Neural cell (in vitro differentiated cells): ENCODE measurements around the gene CACNA2D2. TPM values are rescaled to one million over a fixed set of nuclear protein-coding genes. Genes with fewer than 3 reads are reported as not detected.

Experiments
- H2AFZ ChIP-seq: fragments of 200-600, 300-800 bp; sonication (generic), shearing (Covaris generic); 2 replicates; pipeline ENCODE4 v1.6.0; 2014; ENCODE audit warnings: low read depth, mild to moderate bottlenecking, antibody characterized with exemption, low read length, moderate library complexity
- H3F3A ChIP-seq: fragments of 200-600 bp; shearing (Covaris generic); 2 replicates; pipeline ENCODE4 v1.6.1; 2016; ENCODE audit warnings: mild to moderate bottlenecking, moderate library complexity, mixed read lengths, antibody characterized with exemption, low read length; ENCODE audit not compliant: insufficient read depth, poor library complexity, severe bottlenecking
- H3K27ac ChIP-seq: fragments of 200-600, 300-800 bp; sonication (generic), shearing (Covaris generic); 2 replicates; pipeline ENCODE4 v1.5.1; 2014; ENCODE audit warnings: mild to moderate bottlenecking, low read length, moderate library complexity
- H3K27me3 ChIP-seq: fragments of 300-800, 200-600 bp; sonication (generic), shearing (Covaris generic); 2 replicates; pipeline ENCODE4 v1.6.0; 2014; ENCODE audit warnings: mild to moderate bottlenecking, low read depth, low read length, moderate library complexity; ENCODE audit not compliant: insufficient read depth
- H3K36me3 ChIP-seq: fragments of 300-800, 200-600 bp; sonication (generic), shearing (Covaris generic); 2 replicates; pipeline ENCODE4 v1.5.1; 2014; ENCODE audit warnings: mild to moderate bottlenecking, antibody characterized with exemption, low read length, moderate library complexity; ENCODE audit not compliant: insufficient read depth
- H3K4me2 ChIP-seq: fragments of 300-800, 200-600 bp; sonication (generic), shearing (Covaris generic); 2 replicates; pipeline ENCODE4 v1.6.0; 2014; ENCODE audit warnings: mild to moderate bottlenecking, low read length
- H3K4me3 ChIP-seq: fragments of 300-800, 200-600 bp; sonication (generic), shearing (Covaris generic); 2 replicates; pipeline ENCODE4 v1.5.1; 2014; ENCODE audit warnings: mild to moderate bottlenecking, low read length, moderate library complexity
- H3K79me2 ChIP-seq: fragments of 200-600 bp; shearing (Covaris generic); replicated peaks from 2 replicates; pipeline ENCODE4 v1.6.0; 2014; ENCODE audit warnings: mild to moderate bottlenecking, low read length, moderate library complexity; ENCODE audit not compliant: insufficient read depth
- H3K9ac ChIP-seq: fragments of 300-800, 200-600 bp; sonication (generic), shearing (Covaris generic); 2 replicates; pipeline ENCODE4 v1.6.1; 2016; ENCODE audit warnings: mild to moderate bottlenecking, low read length, mixed read lengths
- H3K9me2 ChIP-seq: fragments of 200-600 bp; shearing (Covaris generic); 2 replicates; pipeline ENCODE4 v1.6.1; 2016; ENCODE audit warnings: mild to moderate bottlenecking, low read length, mixed read lengths; ENCODE audit not compliant: insufficient read depth
- H3K9me3 ChIP-seq: fragments of 200-600, 300-800 bp; sonication (generic), shearing (Covaris generic); 2 replicates; pipeline ENCODE4 v1.6.1; 2016; ENCODE audit warnings: mild to moderate bottlenecking, mixed run types, low read length, moderate library complexity, mixed read lengths
- H4K20me1 ChIP-seq: fragments of 200-600 bp; shearing (Covaris generic); 2 replicates; pipeline ENCODE4 v1.6.1; 2016; ENCODE audit warnings: mild to moderate bottlenecking, mixed run types; ENCODE audit not compliant: insufficient read depth
- EP300 ChIP-seq: fragments of 450-650 bp; conservative IDR thresholded peaks from 2 replicates; pipeline ENCODE4 v1.6.1; 2014; ENCODE audit warnings: antibody characterized with exemption, mild to moderate bottlenecking, moderate library complexity; ENCODE audit not compliant: poor library complexity, severe bottlenecking
- EZH2 ChIP-seq: fragments of 200-600, 300-800 bp; shearing (Covaris generic), sonication (generic); IDR thresholded peaks from 2 replicates; pipeline ENCODE4 v1.6.1; 2014; ENCODE audit warnings: antibody characterized with exemption, low read length, borderline replicate concordance, mild to moderate bottlenecking; ENCODE audit not compliant: insufficient read depth, poor library complexity, severe bottlenecking
- MXI1 ChIP-seq: fragments of 450-650 bp; conservative IDR thresholded peaks from 2 replicates; pipeline ENCODE4 v1.6.1; 2014; ENCODE audit warnings: antibody characterized with exemption, mild to moderate bottlenecking; ENCODE audit not compliant: poor library complexity, severe bottlenecking
- POLR2AphosphoS5 ChIP-seq: IDR thresholded peaks from 2 replicates; pipeline ENCODE4 v1.6.1; 2012
- RAD21 ChIP-seq: fragments of 450-650 bp; conservative IDR thresholded peaks from 2 replicates; pipeline ENCODE4 v1.6.1; 2014; ENCODE audit warnings: antibody characterized with exemption, mild to moderate bottlenecking, moderate library complexity
- SMC3 ChIP-seq: fragments of 450-650 bp; conservative IDR thresholded peaks from 2 replicates; pipeline ENCODE4 v1.6.1; 2014; ENCODE audit warnings: antibody characterized with exemption, mild to moderate bottlenecking, moderate library complexity; ENCODE audit not compliant: poor library complexity
- TAF1 ChIP-seq: IDR thresholded peaks from 2 replicates; pipeline ENCODE4 v1.6.1; 2012; ENCODE audit warnings: low read depth
- polyA plus RNA-seq: library from polyadenylated mRNA; depleted of rRNA; stranded (reverse); fragments of >200 nt; gene quantifications from 2 replicates; pipeline ENCODE4 v1.2.3, GENCODE V29; 2014
- TF ChIP-seq, protein P1 (sequence below): fragments of 450-650 bp; IDR thresholded peaks from 2 replicates; pipeline ENCODE4 v1.5.1; 2014; ENCODE audit warnings: antibody characterized with exemption, mild to moderate bottlenecking, moderate library complexity; ENCODE audit not compliant: poor library complexity, severe bottlenecking
- TF ChIP-seq, protein P2 (sequence below): IDR thresholded peaks from 2 replicates; pipeline ENCODE4 v1.6.1; 2012; ENCODE audit warnings: borderline replicate concordance

The CACNA2D2 gene
- polyA plus RNA-seq, 1 donor from 2014 or later = 7.8 TPM

DNA sequence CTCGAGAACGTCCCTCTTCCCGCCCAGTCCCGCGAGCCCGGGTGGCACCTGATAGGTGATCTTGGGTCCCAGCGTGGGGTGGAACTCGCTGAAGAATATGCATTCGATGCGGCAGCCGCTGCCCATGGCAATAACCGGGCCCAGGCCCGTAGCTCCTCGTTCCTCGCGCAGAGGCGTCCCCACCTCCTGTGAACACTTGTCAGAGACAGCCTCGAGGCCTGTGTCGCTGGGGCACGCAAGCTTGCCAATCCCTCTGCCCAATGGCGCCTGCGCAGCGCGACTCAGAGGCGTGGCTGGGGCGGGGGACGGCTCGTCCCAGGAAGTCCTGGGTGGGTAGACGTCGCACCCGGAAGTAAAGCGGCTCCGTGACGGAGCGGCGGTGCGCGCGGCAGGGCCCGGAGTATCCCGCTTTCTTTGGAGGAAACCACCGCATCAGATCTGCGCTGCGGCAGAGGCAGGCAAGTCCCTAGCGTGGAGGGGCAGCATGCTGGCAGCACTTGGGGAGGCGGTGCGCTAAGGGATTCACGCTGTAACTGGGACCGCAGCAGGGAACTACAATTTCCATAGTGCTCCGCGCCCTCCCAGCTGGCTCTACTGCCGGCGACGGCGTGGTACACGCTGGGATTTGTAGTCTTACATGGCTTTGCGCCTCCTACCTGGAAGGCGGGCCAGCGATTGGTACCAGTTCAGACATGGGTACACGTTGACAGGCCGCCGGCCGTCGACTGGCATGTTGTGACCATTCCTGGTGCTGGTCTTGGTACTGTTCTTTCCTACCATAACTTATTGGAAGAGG is 152.7 kb downstream of the CACNA2D2 start, which contains the start of the genes CYB561D2 and NPRL2:
CYB561D2 (plus strand) TSS at position 336 of the 796 bp plus-strand sequence. CDS start 572 bp downstream, outside the sequence.
NPRL2 (minus strand) TSS at position 249 of the 796 bp plus-strand sequence; CDS start at position 126, 123 bp downstream.
- TF ChIP-seq TAF1 (peak; percentile 28), POLR2AphosphoS5 (peak; percentile 96), RAD21 (peak; percentile 16), EZH2 (no peak), EP300 (no peak), SMC3 (peak; percentile 47), MXI1 (peak; percentile 95)
- TF ChIP-seq, protein P1, sequence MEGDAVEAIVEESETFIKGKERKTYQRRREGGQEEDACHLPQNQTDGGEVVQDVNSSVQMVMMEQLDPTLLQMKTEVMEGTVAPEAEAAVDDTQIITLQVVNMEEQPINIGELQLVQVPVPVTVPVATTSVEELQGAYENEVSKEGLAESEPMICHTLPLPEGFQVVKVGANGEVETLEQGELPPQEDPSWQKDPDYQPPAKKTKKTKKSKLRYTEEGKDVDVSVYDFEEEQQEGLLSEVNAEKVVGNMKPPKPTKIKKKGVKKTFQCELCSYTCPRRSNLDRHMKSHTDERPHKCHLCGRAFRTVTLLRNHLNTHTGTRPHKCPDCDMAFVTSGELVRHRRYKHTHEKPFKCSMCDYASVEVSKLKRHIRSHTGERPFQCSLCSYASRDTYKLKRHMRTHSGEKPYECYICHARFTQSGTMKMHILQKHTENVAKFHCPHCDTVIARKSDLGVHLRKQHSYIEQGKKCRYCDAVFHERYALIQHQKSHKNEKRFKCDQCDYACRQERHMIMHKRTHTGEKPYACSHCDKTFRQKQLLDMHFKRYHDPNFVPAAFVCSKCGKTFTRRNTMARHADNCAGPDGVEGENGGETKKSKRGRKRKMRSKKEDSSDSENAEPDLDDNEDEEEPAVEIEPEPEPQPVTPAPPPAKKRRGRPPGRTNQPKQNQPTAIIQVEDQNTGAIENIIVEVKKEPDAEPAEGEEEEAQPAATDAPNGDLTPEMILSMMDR = peak; percentile 30
- TF ChIP-seq, protein P2, sequence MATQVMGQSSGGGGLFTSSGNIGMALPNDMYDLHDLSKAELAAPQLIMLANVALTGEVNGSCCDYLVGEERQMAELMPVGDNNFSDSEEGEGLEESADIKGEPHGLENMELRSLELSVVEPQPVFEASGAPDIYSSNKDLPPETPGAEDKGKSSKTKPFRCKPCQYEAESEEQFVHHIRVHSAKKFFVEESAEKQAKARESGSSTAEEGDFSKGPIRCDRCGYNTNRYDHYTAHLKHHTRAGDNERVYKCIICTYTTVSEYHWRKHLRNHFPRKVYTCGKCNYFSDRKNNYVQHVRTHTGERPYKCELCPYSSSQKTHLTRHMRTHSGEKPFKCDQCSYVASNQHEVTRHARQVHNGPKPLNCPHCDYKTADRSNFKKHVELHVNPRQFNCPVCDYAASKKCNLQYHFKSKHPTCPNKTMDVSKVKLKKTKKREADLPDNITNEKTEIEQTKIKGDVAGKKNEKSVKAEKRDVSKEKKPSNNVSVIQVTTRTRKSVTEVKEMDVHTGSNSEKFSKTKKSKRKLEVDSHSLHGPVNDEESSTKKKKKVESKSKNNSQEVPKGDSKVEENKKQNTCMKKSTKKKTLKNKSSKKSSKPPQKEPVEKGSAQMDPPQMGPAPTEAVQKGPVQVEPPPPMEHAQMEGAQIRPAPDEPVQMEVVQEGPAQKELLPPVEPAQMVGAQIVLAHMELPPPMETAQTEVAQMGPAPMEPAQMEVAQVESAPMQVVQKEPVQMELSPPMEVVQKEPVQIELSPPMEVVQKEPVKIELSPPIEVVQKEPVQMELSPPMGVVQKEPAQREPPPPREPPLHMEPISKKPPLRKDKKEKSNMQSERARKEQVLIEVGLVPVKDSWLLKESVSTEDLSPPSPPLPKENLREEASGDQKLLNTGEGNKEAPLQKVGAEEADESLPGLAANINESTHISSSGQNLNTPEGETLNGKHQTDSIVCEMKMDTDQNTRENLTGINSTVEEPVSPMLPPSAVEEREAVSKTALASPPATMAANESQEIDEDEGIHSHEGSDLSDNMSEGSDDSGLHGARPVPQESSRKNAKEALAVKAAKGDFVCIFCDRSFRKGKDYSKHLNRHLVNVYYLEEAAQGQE = peak; percentile 76
- Histone ChIP-seq H3F3A (no peaks in the 10 kb centered on the region), H3K9me3 (no peaks in the 10 kb centered on the region), H3K36me3 (no peaks in the 10 kb centered on the region), H3K9me2 (no peaks in the 10 kb centered on the region), H3K27me3 (peaks cover under 1% of the 10 kb centered on the region), H3K4me3 (peak within 1 kb of the TSS; percentile 77), H4K20me1 (peaks cover under 1% of the 10 kb centered on the region), H3K27ac (peak within 1 kb of the TSS; percentile 86), H3K79me2 (peaks cover 11% of the 10 kb centered on the region), H2AFZ (peak within 1 kb of the TSS; percentile 57), H3K4me2 (peak within 1 kb of the TSS; percentile 94), H3K9ac (peak within 1 kb of the TSS; percentile 76)

DNA sequence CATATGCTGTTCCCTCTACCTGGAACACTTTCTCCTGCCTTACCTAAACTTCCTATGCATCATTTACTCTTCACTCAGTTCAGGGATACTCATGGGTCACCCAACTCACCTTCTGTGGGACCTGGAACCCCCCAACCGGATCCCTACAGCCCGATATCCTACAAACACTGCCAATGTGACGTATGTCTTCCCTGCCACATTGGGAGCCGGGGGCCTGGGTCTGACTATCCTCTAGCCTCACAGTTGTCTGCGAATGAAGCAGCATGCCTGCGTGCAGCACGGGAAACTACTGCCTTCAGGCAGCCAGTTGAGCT is 153.3 kb downstream of the CACNA2D2 start:
- peaks cover 7% of the 10 kb centered on the region for H3K79me2 ChIP-seq
- peak overlapping the region; percentile 86 for H3K27ac ChIP-seq

More for the DNA sequence above, 153.3 kb downstream of the CACNA2D2 start:
- TF ChIP-seq RAD21 (no peak), POLR2AphosphoS5 (no peak), EP300 (no peak), EZH2 (no peak), MXI1 (no peak), SMC3 (no peak), TAF1 (no peak)
- TF ChIP-seq, protein P1 = no peak
- TF ChIP-seq, protein P2 = no peak
- no peaks in the 10 kb centered on the region for H4K20me1 ChIP-seq
- H2AFZ ChIP-seq = peak overlapping the region; percentile 57
- no peaks in the 10 kb centered on the region for H3K36me3 ChIP-seq
- H3K9ac ChIP-seq = peak overlapping the region; percentile 76
- no peaks in the 10 kb centered on the region for H3K9me3 ChIP-seq
- peak overlapping the region; percentile 77 for H3K4me3 ChIP-seq
- H3K27me3 ChIP-seq = peaks cover 6% of the 10 kb centered on the region
- H3K4me2 ChIP-seq = peak overlapping the region; percentile 94
- H3K9me2 ChIP-seq = no peaks in the 10 kb centered on the region
- H3F3A ChIP-seq = no peaks in the 10 kb centered on the region
